Mesenchymal stem cell (in vitro differentiated cells and primary cell): ENCODE data around the gene RBM12.
A peak's percentile ranks its signal among the peaks of the same experiment; 100 is the strongest.

Experiments
- DNase-seq: peaks from one replicate; pipeline ENCODE4 v3.0.0-alpha.2; 2013
- H2AFZ ChIP-seq: one replicate; pipeline ENCODE4 v1.6.1; 2013; ENCODE audit warnings: low read depth, mild to moderate bottlenecking, control low read depth, inconsistent platforms, low read length, moderate library complexity
- H2AK5ac ChIP-seq: 2 replicates; pipeline ENCODE4 v1.6.1; 2013; ENCODE audit warnings: low read length, moderate library complexity, mild to moderate bottlenecking, inconsistent platforms; ENCODE audit not compliant: severe bottlenecking
- H2BK120ac ChIP-seq: one replicate; pipeline ENCODE4 v1.6.1; 2013; ENCODE audit warnings: low read depth, mild to moderate bottlenecking, inconsistent platforms, low read length, moderate library complexity
- H2BK12ac ChIP-seq, 2 experiments: one replicate each; pipeline ENCODE4 v1.6.1; 2013; ENCODE audit warnings: inconsistent platforms in 2 of 2, low read length in 2 of 2, mild to moderate bottlenecking in 2 of 2, moderate library complexity in 2 of 2, control low read depth in 1 of 2
- H2BK15ac ChIP-seq: one replicate; pipeline ENCODE4 v1.6.1; 2013; ENCODE audit warnings: mild to moderate bottlenecking, low read depth, inconsistent platforms; ENCODE audit not compliant: poor library complexity, severe bottlenecking
- H2BK5ac ChIP-seq: 2 replicates; pipeline ENCODE4 v1.6.1; 2013; ENCODE audit warnings: low read depth, mild to moderate bottlenecking, low read length, control low read depth, inconsistent platforms; ENCODE audit not compliant: poor library complexity, severe bottlenecking
- H3K14ac ChIP-seq, 2 experiments: one replicate each; pipeline ENCODE4 v1.6.1; 2013; ENCODE audit warnings: inconsistent platforms in 2 of 2, low read length in 2 of 2, control low read depth in 1 of 2, mild to moderate bottlenecking in 1 of 2, moderate library complexity in 1 of 2
- H3K18ac ChIP-seq, 2 experiments: one replicate each; pipeline ENCODE4 v1.6.1; 2013; ENCODE audit warnings: inconsistent platforms in 2 of 2, low read length in 2 of 2, control low read depth in 1 of 2, low read depth in 1 of 2, mild to moderate bottlenecking in 1 of 2
- H3K23ac ChIP-seq, 2 experiments: one replicate each; pipeline ENCODE4 v1.6.1; 2013; ENCODE audit warnings: inconsistent platforms in 2 of 2, low read length in 2 of 2, mild to moderate bottlenecking in 2 of 2, moderate library complexity in 2 of 2, control low read depth in 1 of 2
- H3K27ac ChIP-seq: 2 replicates; pipeline ENCODE4 v1.5.1; 2013; ENCODE audit warnings: mild to moderate bottlenecking, moderate library complexity, low read length, control low read depth, inconsistent platforms; ENCODE audit not compliant: poor library complexity, severe bottlenecking
- H3K27me3 ChIP-seq, 2 experiments: 2 replicates each; pipeline versions ENCODE4 v1.6.1 to v1.7.0; 2013; ENCODE audit warnings: low read length in 2 of 2, mild to moderate bottlenecking in 2 of 2, moderate library complexity in 2 of 2, control low read depth in 1 of 2, inconsistent platforms in 1 of 2; ENCODE audit not compliant: control insufficient read depth in 1 of 2, insufficient read depth in 1 of 2
- H3K36me3 ChIP-seq, 2 experiments: 2 replicates each; pipeline versions ENCODE4 v1.6.1 to v1.7.0; 2013; ENCODE audit warnings: low read length in 2 of 2, control low read depth in 1 of 2, inconsistent platforms in 1 of 2, low read depth in 1 of 2, mild to moderate bottlenecking in 1 of 2; ENCODE audit not compliant: insufficient read depth in 2 of 2, control insufficient read depth in 1 of 2
- H3K4ac ChIP-seq, 2 experiments: one replicate each; pipeline ENCODE4 v1.6.1; 2013; ENCODE audit warnings: inconsistent platforms in 2 of 2, low read length in 2 of 2, mild to moderate bottlenecking in 2 of 2, moderate library complexity in 2 of 2, control low read depth in 1 of 2, low read depth in 1 of 2
- H3K4me1 ChIP-seq: 2 replicates; pipeline ENCODE4 v1.6.1; 2013; ENCODE audit warnings: low read depth, low read length, control low read depth; ENCODE audit not compliant: control insufficient read depth, insufficient read depth
- H3K4me2 ChIP-seq: 2 replicates; pipeline ENCODE4 v1.6.1; 2013; ENCODE audit warnings: low read length, mild to moderate bottlenecking, inconsistent platforms; ENCODE audit not compliant: poor library complexity, severe bottlenecking
- H3K4me3 ChIP-seq, 2 experiments: 2 replicates each; pipeline versions ENCODE4 v1.5.1 to v1.7.0; 2013; ENCODE audit warnings: low read length in 2 of 2, mild to moderate bottlenecking in 2 of 2, control low read depth in 1 of 2, low read depth in 1 of 2; ENCODE audit not compliant: insufficient read depth in 1 of 2
- H3K79me1 ChIP-seq: replicated peaks from 2 replicates; pipeline ENCODE4 v1.6.1; 2013; ENCODE audit warnings: mild to moderate bottlenecking, control low read depth, low read length, inconsistent platforms; ENCODE audit not compliant: poor library complexity, severe bottlenecking
- H3K9ac ChIP-seq: 2 replicates; pipeline ENCODE4 v1.7.0; 2013; ENCODE audit warnings: mild to moderate bottlenecking, low read length, moderate library complexity
- H3K9me3 ChIP-seq: 2 replicates; pipeline ENCODE4 v1.7.0; 2013; ENCODE audit warnings: mild to moderate bottlenecking, low read length; ENCODE audit not compliant: control insufficient read depth
- H4K8ac ChIP-seq: one replicate; pipeline ENCODE4 v1.6.1; 2013; ENCODE audit warnings: inconsistent platforms, mild to moderate bottlenecking, low read length, moderate library complexity
- H4K91ac ChIP-seq: one replicate; pipeline ENCODE4 v1.6.1; 2013; ENCODE audit warnings: mild to moderate bottlenecking, low read length, inconsistent platforms
- WGBS: methylation state at CpG from one replicate; pipeline ENCODE4 v1.1.7; 2013; ENCODE audit warnings: mixed read lengths; 5-methylcytosine and 5-hydroxymethylcytosine counted together

Gene RBM12

DNA sequence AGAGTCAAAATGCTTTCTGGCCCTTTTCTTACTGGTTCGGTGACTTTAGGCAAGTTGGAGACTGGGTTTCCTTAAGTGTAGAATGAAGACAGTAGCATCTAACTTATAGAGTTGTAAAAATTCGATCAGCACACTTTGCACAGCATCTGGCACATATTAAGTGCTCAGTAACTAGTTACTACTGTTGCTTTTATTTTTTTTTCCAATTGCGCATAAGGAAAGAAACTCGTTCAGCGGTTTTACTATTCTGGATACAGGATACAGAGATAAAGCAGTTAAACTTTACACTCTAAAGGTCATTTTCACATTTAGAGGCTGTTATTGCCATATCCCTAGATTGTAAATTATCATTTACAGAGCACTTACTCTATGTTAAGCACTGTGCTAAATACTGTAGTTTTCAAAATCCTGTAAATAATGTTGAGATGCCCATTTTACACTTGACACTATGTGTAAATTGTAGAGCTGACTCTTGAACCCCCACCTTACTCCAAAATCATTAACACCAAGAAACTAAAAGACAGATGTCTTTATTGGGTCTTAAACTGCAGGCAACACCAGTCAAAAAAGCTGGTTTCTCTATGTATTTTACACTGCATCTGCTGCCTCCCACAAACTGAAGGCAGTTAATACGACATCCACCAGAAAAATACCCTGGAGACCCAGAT lies 35.4 kb upstream of the RBM12 start:
- H3K9ac ChIP-seq: peak overlapping the region; percentile 99
- H3K4me3 ChIP-seq: peak overlapping the region; percentile 90 to 99
- no peak overlapping the region for H3K14ac ChIP-seq
- no peak overlapping the region for H2BK15ac ChIP-seq
- H3K27ac ChIP-seq: peak overlapping the region; percentile 76
- DNase-seq: no peak
- H3K36me3 ChIP-seq: peaks cover 12 to 56% of the 10 kb centered on the region in 2 experiments
- H2BK5ac ChIP-seq: no peak overlapping the region
- H3K79me1 ChIP-seq: peaks cover 19% of the 10 kb centered on the region
- no peaks in the 10 kb centered on the region for H3K9me3 ChIP-seq
- no peaks in the 10 kb centered on the region for H3K27me3 ChIP-seq
- H2AK5ac ChIP-seq: no peak overlapping the region
- no peak overlapping the region for H3K18ac ChIP-seq
- peaks cover 14% of the 10 kb centered on the region for H3K4me1 ChIP-seq
- peak overlapping the region; percentile 70 for H3K4me2 ChIP-seq
- no peak overlapping the region for H4K8ac ChIP-seq
- H3K4ac ChIP-seq: peak overlapping the region in 1 of 2 experiments; percentile 99
- no peak overlapping the region for H2BK12ac ChIP-seq
- no peak overlapping the region for H3K23ac ChIP-seq
- 100% methylated on average over 1 of the region's 6 CpGs for WGBS
- H2BK120ac ChIP-seq: no peak overlapping the region
- no peak overlapping the region for H2AFZ ChIP-seq
- no peak overlapping the region for H4K91ac ChIP-seq

DNA sequence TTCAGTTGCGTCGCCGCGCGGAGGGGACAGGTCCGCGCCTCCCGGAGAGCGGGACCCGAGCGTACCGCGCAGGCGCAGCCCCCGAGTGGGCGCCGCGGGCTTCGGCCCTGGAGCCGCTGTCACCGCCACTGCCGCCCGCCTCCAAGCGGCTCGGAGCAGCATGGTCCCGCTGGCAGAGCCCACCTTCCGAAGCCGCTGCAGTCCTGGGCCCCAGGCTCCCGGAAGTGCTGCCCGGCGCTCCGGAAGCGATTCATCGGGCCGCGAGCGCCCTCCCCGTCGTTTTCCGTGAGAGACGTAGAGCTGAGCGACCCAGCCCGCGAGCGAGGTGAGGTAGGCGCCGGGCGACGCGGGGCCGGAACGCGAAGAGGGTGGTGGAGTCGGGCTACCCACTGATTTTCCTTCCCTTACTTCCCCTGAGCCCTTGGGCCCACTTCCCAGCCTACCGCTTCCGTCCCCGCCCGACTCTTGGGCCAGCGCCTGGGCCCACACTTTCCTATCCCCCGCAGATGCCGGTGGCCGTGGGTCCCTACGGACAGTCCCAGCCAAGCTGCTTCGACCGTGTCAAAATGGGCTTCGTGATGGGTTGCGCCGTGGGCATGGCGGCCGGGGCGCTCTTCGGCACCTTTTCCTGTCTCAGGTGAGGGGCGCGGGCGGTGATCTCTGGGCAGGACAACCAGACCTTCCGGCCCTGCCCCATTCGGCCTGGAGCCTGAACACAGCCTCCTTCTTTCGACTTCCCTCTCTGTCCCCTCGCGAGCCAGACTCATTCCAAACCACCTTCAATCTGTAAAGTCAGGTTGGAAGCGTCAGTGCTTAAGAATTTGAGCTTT lies 34.6 kb upstream of the RBM12 start, which contains the start of the genes NFS1 and ROMO1:
TSS of gene NFS1 (minus strand) at position 226 of the 830 bp plus-strand sequence. CDS start at position 162, 64 bp downstream.
TSS of gene ROMO1 (plus strand) at position 279 of the 830 bp plus-strand sequence. CDS start at position 507, 228 bp downstream.
- peak within 1 kb of the TSS in 1 of 2 experiments; percentile 74 for H3K23ac ChIP-seq
- peak within 1 kb of the TSS; percentile 9 for H2BK120ac ChIP-seq
- H2BK12ac ChIP-seq: peak within 1 kb of the TSS in 1 of 2 experiments; percentile 21
- DNase-seq: peak; percentile 91
- H2BK15ac ChIP-seq: no peak within 1 kb of the TSS
- peak within 1 kb of the TSS; percentile 91 for H3K4me2 ChIP-seq
- H3K27me3 ChIP-seq: no peaks in the 10 kb centered on the region
- under 1% methylated on average over 70 of the region's 81 CpGs for WGBS
- peak within 1 kb of the TSS; percentile 76 for H3K27ac ChIP-seq
- H3K18ac ChIP-seq: peak within 1 kb of the TSS; percentile 25 to 95
- peak within 1 kb of the TSS; percentile 92 to 99 for H3K4ac ChIP-seq
- peak within 1 kb of the TSS; percentile 90 to 99 for H3K4me3 ChIP-seq
- peaks cover 14% of the 10 kb centered on the region for H3K4me1 ChIP-seq
- H3K36me3 ChIP-seq: peaks cover 13 to 54% of the 10 kb centered on the region in 2 experiments
- peak within 1 kb of the TSS; percentile 99 for H3K9ac ChIP-seq
- H3K9me3 ChIP-seq: no peaks in the 10 kb centered on the region
- peak within 1 kb of the TSS; percentile 17 for H2AK5ac ChIP-seq
- H3K14ac ChIP-seq: peak within 1 kb of the TSS in 1 of 2 experiments; percentile 97
- H3K79me1 ChIP-seq: peaks cover 21% of the 10 kb centered on the region
- H2BK5ac ChIP-seq: peak within 1 kb of the TSS; percentile 9
- peak within 1 kb of the TSS; percentile 94 for H2AFZ ChIP-seq
- peak within 1 kb of the TSS; percentile 79 for H4K8ac ChIP-seq
- H4K91ac ChIP-seq: no peak within 1 kb of the TSS

DNA sequence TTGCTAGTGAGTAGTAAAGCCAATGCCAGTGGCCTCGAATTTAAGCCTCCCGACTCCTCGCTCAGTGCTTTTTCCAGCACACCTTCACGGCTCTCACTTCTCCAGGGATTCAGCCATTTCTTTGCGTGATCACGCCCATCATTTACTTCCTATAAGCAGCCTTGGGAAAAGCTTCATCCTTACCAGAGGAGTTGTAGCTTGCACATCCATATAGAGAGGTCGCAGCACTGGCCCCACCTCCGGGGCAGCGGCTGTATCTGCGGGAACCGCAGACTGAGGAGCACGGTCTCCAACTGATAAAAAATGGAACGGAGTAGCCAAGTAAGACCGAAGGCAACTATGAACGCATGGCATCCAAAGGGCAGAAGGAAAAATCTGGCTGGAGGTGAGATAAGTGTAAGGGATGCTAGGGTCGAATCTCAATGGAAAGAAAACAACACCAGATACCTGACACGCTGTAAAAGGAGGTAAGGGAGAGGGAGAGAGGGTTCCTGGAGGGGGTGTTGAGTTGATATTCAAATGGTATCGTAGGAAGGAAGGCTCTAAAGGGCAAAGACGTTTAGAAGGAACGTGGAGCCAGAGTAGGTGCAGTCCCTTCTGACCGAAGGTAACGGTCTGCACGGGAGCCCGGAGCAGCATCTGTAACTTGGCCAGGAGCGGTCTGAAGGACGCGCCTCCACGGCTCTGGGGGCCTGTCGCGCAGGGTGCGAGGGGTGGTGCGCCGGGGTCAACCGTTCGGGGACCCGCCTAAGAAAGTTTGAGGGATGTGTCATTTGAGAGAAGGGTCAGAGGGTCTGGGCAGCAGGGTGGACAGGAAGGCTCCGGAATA lies 33.8 kb upstream of the RBM12 start:
- Histone ChIP-seq H4K91ac (no peak overlapping the region), H3K36me3 (peaks cover 17 to 51% of the 10 kb centered on the region in 2 experiments), H2BK15ac (no peak overlapping the region), H3K27ac (no peak overlapping the region), H2AFZ (peak overlapping the region; percentile 84), H2AK5ac (no peak overlapping the region), H2BK12ac (no peak overlapping the region), H3K4ac (peak overlapping the region; percentile 52 to 81), H3K79me1 (peaks cover 21% of the 10 kb centered on the region), H3K23ac (no peak overlapping the region), H3K27me3 (no peaks in the 10 kb centered on the region), H4K8ac (peak overlapping the region; percentile 79), H3K9me3 (no peaks in the 10 kb centered on the region), H3K18ac (peak overlapping the region in 1 of 2 experiments; percentile 61), H3K4me2 (peak overlapping the region; percentile 91), H3K4me3 (peak overlapping the region; percentile 90 to 99), H2BK5ac (peak overlapping the region; percentile 9), H3K9ac (peak overlapping the region; percentile 99), H2BK120ac (peak overlapping the region; percentile 9), H3K4me1 (peaks cover 14% of the 10 kb centered on the region), H3K14ac (peak overlapping the region in 1 of 2 experiments; percentile 30)
- 11% methylated on average over 32 of the region's 37 CpGs for WGBS
- DNase-seq: peak; percentile 45
